SK-N-SH treated with all-trans-retinoic acid at 6 μM for 48 hours (cell line): ENCODE measurements around the gene CRADD.

Source experiments
- RARB ChIP-seq: fragments of 250-450 bp; sonication (Bioruptor Pico); IDR thresholded peaks from 2 replicates; pipeline ENCODE4 v1.8.0; 2021; ENCODE audit warnings: mild to moderate bottlenecking, moderate library complexity
- TF ChIP-seq, protein P1 (sequence below): fragments of 250-450 bp; sonication (Bioruptor Pico); IDR thresholded peaks from 2 replicates; pipeline ENCODE4 v1.8.0; 2021; ENCODE audit warnings: low read depth, mild to moderate bottlenecking, moderate library complexity, borderline replicate concordance
- TF ChIP-seq, protein P2 (sequence below): fragments of 250-450 bp; sonication (Bioruptor Pico); IDR thresholded peaks from 2 replicates; pipeline ENCODE4 v1.5.1; 2020; ENCODE audit warnings: low read depth, mild to moderate bottlenecking, moderate library complexity

DNA sequence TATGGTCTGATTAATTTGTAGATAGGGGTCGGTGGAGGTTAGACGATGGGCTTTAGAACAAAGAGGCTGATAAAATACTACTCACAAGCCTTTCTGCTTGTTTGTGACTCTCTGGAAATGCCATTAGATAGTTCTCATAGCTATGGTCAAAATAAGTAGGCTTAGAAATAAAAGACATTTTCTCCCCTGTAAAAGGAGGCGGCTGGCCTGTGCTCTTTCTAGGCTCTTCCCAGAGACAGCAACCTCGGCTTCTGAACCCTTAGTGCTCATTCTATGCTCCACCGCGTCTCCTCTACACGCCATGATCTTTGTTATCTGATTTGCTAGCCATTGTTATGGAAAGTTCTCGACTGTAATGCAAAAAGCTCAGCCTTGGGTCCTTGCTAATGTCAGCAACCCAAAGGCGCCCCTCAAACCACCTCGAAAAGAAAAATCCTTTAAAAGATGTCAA lies 64.5 kb downstream of the CRADD start:
- TF ChIP-seq, protein P1, sequence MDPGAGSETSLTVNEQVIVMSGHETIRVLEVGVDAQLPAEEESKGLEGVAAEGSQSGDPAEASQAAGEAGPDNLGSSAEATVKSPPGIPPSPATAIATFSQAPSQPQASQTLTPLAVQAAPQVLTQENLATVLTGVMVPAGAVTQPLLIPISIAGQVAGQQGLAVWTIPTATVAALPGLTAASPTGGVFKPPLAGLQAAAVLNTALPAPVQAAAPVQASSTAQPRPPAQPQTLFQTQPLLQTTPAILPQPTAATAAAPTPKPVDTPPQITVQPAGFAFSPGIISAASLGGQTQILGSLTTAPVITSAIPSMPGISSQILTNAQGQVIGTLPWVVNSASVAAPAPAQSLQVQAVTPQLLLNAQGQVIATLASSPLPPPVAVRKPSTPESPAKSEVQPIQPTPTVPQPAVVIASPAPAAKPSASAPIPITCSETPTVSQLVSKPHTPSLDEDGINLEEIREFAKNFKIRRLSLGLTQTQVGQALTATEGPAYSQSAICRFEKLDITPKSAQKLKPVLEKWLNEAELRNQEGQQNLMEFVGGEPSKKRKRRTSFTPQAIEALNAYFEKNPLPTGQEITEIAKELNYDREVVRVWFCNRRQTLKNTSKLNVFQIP (CRISPR knock-in tag), result no peak
- TF ChIP-seq RARB (CRISPR knock-in tag), result no peak
- TF ChIP-seq, protein P2, sequence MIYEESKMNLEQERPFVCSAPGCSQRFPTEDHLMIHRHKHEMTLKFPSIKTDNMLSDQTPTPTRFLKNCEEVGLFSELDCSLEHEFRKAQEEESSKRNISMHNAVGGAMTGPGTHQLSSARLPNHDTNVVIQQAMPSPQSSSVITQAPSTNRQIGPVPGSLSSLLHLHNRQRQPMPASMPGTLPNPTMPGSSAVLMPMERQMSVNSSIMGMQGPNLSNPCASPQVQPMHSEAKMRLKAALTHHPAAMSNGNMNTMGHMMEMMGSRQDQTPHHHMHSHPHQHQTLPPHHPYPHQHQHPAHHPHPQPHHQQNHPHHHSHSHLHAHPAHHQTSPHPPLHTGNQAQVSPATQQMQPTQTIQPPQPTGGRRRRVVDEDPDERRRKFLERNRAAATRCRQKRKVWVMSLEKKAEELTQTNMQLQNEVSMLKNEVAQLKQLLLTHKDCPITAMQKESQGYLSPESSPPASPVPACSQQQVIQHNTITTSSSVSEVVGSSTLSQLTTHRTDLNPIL (CRISPR knock-in tag), result no peak
